EL (cell line): Measurements from ENCODE around the gene AKAP5.
"Not testable (repeated sequence)": the region's sequence is repeated elsewhere in the genome, so short reads cannot be mapped to it uniquely, and the experiment has no call there.

Source experiments
- DNase-seq: peaks from one replicate; pipeline ENCODE4 v3.0.0-alpha.2; 2016

Gene AKAP5

DNA sequence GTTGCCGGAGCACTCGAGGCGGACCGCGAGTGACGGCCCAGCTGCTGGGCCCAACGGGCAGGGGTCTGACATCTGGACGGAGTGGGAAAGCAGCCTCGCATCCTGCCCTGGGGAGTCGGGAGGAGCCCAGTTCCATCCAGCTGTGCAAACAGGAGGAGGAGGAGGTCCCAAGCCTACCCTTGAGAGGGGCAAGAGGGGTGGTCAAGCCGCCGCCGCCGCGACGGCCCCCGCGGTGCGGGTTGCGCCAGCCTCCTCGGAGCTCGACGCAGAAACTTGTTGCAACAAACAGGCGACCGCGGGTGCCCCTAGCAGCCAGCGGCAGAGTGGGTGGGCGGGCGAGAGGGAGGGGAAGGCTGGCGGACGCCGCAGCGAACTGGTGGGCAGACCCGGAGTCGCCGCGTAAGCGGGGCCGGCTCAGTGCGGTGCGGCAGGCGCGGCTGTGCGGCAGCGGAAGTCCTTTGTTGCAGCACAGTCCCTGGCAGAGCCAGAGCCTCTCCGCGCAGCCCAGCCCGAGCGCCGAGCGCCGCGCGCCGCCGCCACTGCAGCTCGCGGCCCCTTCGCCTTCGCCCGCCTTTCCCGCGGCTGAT lies 39.1 kb downstream of the AKAP5 start, which contains the start of gene ZBTB1:
Gene ZBTB1 (plus strand): TSS at position 461 of the 587 bp plus-strand sequence. CDS start 16,735 bp downstream, outside the sequence.
- DNase-seq: peak; percentile 87

DNA sequence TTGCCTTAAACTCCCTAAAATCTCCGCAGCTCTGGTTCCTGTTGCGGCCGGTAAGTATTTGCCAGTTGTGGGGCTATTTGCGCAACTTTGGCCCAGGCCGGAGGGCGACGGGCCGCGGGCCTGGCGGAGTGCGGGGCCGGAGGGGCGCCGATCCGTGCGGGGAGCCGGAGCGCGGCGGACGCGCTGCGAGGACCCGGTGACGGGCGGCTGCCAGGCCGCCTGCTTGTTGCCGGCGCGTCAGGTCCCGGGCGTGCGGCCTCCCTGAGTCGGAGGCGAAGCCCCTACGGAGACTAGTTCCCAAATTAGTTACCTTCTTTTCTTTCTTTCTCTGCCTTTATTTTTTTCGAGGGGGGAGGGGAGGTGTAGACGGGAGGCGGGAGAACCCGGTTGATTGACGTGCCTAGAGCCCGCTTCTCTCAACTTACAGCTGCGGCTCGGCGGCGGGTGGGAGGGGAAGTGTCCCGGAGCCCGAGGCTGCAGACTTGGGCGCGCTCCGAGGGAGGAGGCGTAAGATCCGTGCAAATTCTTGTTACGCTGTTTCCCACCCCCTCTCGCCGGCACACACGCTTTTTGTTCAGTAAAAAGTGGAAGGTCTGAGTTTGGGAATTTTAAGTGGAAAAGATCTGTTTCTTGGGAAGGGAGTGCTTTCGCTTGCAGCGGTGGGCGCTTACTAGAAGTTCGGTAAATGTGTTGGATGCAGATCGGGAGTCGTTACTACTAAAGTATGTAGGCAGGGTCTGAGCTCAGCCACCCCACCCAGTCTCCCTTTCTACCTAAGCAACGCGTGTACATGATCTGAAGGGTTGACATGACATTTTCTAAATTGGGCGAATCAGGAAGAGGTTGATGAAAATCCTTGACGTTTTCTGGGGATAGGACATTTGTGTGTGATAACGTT lies 39.8 kb downstream of the AKAP5 start:
- DNase-seq: peak; percentile 90

DNA sequence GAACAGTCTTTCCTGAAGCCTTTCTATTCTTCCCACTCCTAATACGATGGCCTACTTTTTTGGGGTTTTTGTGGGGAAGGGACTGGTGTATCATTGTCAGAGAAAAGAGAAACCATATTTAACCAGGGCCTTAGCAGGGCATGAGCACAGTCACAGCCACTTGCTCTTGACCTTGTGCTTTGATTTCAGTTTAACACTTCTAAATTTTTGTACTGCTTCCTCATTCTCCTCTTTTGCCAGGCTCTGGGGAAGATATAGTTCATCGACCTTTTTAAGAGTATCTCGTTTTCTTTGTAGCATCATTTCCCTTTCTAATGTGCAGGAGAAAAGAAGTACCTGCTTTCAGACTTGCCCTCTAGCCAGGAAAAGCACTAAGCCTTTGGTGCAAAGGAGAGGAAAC lies 41.4 kb downstream of the AKAP5 start:
- no peak for DNase-seq

DNA sequence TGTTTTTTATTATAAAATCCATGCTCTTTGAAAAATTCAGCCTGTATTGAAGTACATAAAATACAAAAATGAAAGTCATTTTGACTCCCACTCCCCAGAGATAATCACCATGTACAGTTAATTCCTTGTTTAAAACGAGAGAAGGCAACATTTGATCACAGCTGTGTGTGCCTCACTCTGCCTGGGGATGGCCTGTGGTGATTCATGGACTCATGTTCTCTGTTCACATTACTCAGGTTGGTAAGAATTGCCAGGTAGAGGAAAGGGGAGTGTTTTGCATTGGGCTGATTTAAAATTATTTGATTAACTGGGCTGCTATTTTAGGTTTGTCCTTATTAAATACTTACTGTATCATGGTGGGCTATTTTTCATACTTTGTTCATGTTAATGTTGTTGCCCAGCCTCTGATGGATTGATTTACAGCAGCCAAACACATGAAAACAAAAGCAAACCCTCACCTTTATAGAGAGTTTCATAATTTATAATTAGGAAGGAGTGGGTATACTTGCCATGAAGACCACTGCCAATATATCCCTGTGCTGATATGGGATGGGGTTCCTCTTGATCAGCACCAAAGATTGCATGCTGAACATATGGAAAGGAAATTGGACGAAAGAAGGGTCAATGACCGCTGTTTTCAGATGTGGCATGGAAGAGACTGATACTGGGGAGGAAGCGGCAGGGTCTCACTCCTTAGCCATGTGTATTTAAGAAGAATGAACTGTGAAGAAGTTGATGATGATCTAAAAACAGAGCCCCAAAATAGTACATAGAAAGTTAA lies 42.3 kb downstream of the AKAP5 start:
- DNase-seq: no peak

DNA sequence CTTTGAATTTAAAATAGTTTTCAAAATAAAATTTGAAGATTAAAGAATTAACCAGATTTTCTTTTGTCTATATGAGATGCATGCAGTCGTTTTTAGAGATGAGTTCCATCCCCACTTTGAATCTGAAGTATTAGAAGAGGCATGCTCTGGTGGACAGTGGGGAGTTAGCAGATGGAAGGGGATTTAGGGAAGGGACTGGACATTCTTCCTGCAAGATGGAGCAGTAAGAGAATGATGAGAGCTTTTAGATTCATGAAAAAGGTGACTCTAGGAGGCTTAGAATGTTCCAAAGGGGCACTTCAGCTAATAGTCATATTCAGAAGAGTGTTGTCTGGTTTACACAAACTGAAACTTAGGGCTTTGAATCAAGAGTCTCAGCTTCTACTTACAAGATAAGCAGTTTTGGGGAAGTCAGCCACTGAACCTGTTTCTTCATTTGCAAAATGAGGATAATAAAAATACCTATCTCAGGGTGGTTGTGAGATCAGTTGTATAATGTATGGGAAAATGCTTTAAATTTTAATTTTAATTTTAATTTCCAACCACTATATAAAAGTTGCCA lies 43.0 kb downstream of the AKAP5 start:
- no peak for DNase-seq

DNA sequence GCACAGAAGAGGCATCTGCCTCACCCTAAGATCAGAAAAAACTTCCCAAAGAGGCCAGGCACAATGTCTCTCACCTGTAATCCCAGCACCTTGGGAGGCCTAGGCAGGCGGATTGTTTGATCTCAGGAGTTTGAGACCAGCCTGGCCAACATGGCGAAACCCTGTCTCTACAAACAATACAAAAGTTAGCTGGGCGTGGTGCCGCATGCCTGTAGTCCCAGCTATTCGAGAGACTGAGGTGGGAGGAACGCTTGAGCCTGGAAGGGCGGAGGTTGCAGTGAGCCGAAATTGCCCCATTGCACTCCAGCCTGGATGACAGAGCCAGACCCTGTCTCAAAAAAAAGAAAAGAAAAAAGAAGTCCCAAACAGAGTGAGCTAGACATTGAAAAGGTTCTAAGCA lies 43.7 kb downstream of the AKAP5 start:
- no peak for DNase-seq

DNA sequence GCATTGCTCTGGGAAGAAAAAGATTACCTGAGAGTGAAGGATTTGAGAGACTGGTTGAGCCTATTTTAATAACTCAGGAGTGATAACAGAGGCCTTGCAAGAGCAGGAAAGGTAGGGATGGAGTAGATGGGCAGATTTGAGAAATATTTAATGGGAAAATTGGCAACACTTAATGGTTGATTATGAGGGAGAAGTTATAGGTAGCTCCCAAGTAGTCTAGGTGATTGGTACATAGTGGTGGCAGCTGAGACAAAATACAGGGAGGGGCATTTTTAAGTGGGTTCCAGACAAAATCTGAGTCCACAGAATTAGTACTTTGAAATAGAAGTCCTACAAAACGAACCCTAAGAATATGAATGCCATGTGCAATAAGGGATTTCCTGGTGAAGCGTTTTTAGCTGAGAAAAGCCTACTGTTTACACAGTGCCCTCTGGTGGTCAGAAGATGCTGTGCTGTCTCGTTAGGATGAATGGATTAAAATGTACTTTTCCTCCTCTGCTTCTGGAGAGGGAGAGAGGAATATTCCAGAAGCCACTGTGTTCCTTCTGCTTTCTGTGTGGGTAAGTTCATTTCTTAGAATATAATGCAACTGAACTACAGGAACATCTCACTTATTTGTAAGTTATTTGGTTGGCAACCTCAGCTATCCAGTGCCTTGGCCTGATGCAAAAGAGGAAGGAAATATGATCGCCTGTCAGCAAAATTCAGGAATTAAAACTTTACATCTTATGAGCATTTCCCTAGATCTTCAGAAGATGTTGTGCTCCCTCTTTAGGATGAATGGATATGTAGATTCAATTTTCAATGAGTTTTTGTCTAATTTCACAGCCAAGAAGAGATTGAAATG lies 45.7 kb downstream of the AKAP5 start:
- DNase-seq: peak; percentile 75

GRCh38 chr14:64513271-64513670 lies 48.0 kb downstream of the AKAP5 start:
- DNase-seq: no peak

GRCh38 chr14:64515053-64515452 lies 49.8 kb downstream of the AKAP5 start:
- no peak for DNase-seq

DNA sequence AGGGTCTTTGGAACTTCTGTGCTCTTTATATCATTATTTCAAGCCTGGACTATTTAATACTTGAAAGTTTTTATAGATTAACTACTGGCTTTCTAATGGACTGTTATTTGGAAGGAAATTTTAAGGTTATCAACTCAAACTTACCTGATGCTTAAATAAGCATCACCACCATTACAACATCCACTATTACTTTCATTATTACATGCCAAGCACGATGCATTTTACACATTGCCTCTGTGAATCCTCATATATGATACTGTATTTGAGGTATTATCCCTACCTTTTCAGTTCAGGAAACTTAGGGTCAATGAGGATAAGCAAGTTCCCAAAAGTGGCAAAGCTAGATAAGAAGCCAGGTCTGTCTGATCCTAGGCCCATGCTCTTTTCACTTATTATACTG lies 51.7 kb downstream of the AKAP5 start:
- DNase-seq: no peak

DNA sequence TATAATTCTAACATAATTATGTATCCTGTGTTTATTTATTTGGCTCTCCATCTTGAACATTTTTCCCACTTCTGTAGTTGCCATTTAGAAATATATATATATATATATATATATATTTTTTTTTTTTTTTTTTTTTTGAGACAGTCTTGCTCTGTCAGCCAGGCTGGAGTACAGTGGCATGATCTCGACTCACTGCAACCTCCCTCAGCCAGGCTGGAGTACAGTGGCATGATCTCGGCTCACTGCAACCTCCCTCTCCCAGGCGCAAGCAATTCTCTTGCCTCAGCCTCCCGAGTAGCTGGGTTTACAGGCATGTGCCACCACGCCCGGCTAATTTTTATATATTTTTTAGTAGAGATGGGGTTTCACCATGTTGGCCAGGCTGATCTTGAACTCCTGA lies 52.4 kb downstream of the AKAP5 start:
- DNase-seq: not testable (repeated sequence)

DNA sequence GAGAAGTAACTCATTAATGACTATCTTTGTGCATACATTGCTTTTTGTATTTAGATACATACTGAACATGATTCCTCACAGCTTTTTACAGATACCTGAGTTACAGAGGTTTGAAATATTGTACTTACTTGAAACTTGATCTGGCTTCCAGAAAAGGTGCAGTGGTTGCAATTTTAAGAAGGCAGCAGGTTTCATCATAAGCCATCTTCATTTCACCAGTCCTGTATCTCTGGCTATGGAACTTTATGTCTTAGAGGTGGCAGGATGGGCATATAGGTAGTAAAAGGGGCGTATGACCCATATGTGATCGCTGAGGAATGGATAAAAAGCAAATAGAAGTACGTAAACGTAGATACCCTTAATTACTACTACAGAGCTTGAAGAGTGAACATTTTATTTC lies 52.9 kb downstream of the AKAP5 start:
- DNase-seq: no peak

GRCh38 chr14:64520699-64521098 lies 55.4 kb downstream of the AKAP5 start:
- DNase-seq: no peak

GRCh38 chr14:64522591-64523355 lies 57.5 kb downstream of the AKAP5 start:
- no peak for DNase-seq
